Measurements from ENCODE around the gene KRTAP20-3.

Gene KRTAP20-3

DNA sequence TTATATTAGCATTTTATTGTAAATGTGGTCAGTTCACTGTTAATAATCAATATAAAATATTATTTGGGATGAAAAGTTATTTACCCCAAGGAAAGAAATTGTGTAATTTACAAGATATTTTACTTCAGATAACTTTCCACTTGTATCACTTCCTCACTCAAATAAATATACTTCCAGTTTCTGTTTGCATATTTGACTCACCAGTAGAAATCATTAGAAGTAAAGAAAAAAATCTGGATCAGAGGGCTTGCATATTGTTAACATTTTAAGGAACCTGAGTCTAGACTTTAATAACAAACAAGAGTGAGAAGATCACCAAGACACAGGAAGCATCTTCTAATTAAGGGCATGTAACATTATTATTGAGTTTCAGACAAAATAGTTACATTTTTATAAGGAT lies 22.6 kb upstream of the KRTAP20-3 start:
- H2BK12ac ChIP-seq (ENCODE audit: low read length in 2 of 2), result no peak overlapping the region
- H2BK120ac ChIP-seq (ENCODE audit: low read depth, low read length), result no peak overlapping the region
- no peaks in the 10 kb centered on the region for H3K27me3 ChIP-seq (ENCODE audit: control insufficient read depth in 1 of 2, insufficient read depth in 1 of 2, low read length in 2 of 2)
- no peak overlapping the region for H2AK5ac ChIP-seq (ENCODE audit: low read length, severe bottlenecking)
- H3K4me1 ChIP-seq (ENCODE audit: control insufficient read depth, insufficient read depth, low read depth, low read length), result no peaks in the 10 kb centered on the region
- H3K14ac ChIP-seq (ENCODE audit: low read length in 2 of 2), result no peak overlapping the region
- no peak for DNase-seq
- no peak overlapping the region for H3K23ac ChIP-seq (ENCODE audit: low read length in 2 of 2)
- no peaks in the 10 kb centered on the region for H3K36me3 ChIP-seq (ENCODE audit: control insufficient read depth in 1 of 2, insufficient read depth in 2 of 2, low read depth in 1 of 2, low read length in 2 of 2)
- H3K27ac ChIP-seq (ENCODE audit: low read length, poor library complexity, severe bottlenecking), result no peak overlapping the region
- H2BK15ac ChIP-seq (ENCODE audit: low read depth, poor library complexity, severe bottlenecking), result no peak overlapping the region
- H3K4me3 ChIP-seq (ENCODE audit: insufficient read depth in 1 of 2, low read depth in 1 of 2, low read length in 2 of 2), result no peak overlapping the region
- no peak overlapping the region for H2AFZ ChIP-seq (ENCODE audit: low read depth, low read length)
- H3K79me1 ChIP-seq (replicated peaks; ENCODE audit: low read length, poor library complexity, severe bottlenecking), result no peaks in the 10 kb centered on the region
- H3K9me3 ChIP-seq (ENCODE audit: control insufficient read depth, low read length), result peaks cover 8% of the 10 kb centered on the region
- no peak overlapping the region for H3K9ac ChIP-seq (ENCODE audit: low read length)
- H3K4ac ChIP-seq (ENCODE audit: low read depth in 1 of 2, low read length in 2 of 2), result no peak overlapping the region
- H4K8ac ChIP-seq (ENCODE audit: low read length), result no peak overlapping the region
- no peak overlapping the region for H3K4me2 ChIP-seq (ENCODE audit: low read length, poor library complexity, severe bottlenecking)
- no peak overlapping the region for H4K91ac ChIP-seq (ENCODE audit: low read length)
- H3K18ac ChIP-seq (ENCODE audit: low read depth in 1 of 2, low read length in 2 of 2), result no peak overlapping the region
- H2BK5ac ChIP-seq (ENCODE audit: low read depth, low read length, poor library complexity, severe bottlenecking), result no peak overlapping the region

DNA sequence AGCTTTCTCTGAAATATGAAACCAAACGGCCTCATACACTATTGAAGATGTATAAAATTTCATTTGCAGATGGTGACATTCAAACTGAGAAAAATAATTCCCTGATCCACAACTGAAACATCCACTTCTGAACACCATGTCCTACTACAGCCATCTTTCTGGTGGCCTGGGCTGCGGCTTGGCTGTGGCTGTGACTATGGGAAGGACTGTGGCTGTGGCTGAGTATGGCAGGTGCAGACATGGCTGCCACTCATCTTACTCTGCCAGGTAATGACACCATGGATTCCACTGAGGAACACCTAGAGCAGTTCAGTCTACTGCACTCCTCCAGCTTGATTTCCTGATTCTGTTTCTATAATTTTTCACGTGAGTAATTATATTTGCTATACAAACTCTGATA lies 22.1 kb upstream of the KRTAP20-3 start, which contains the start of gene KRTAP20-4:
Gene KRTAP20-4, plus strand, starts transcription at position 106 of the 400 bp plus-strand sequence.
- no peak within 1 kb of the TSS for H3K14ac ChIP-seq (ENCODE audit: low read length in 2 of 2)
- no peak within 1 kb of the TSS for H2AK5ac ChIP-seq (ENCODE audit: low read length, severe bottlenecking)
- no peak within 1 kb of the TSS for H2BK15ac ChIP-seq (ENCODE audit: low read depth, poor library complexity, severe bottlenecking)
- no peak for DNase-seq
- no peak within 1 kb of the TSS for H4K91ac ChIP-seq (ENCODE audit: low read length)
- no peak within 1 kb of the TSS for H4K8ac ChIP-seq (ENCODE audit: low read length)
- no peaks in the 10 kb centered on the region for H3K79me1 ChIP-seq (replicated peaks; ENCODE audit: low read length, poor library complexity, severe bottlenecking)
- no peaks in the 10 kb centered on the region for H3K4me1 ChIP-seq (ENCODE audit: control insufficient read depth, insufficient read depth, low read depth, low read length)
- H3K9me3 ChIP-seq (ENCODE audit: control insufficient read depth, low read length), result peaks cover 8% of the 10 kb centered on the region
- no peak within 1 kb of the TSS for H3K9ac ChIP-seq (ENCODE audit: low read length)
- no peaks in the 10 kb centered on the region for H3K27me3 ChIP-seq (ENCODE audit: control insufficient read depth in 1 of 2, insufficient read depth in 1 of 2, low read length in 2 of 2)
- H2BK12ac ChIP-seq (ENCODE audit: low read length in 2 of 2), result no peak within 1 kb of the TSS
- H2BK5ac ChIP-seq (ENCODE audit: low read depth, low read length, poor library complexity, severe bottlenecking), result no peak within 1 kb of the TSS
- H3K23ac ChIP-seq (ENCODE audit: low read length in 2 of 2), result no peak within 1 kb of the TSS
- H3K18ac ChIP-seq (ENCODE audit: low read depth in 1 of 2, low read length in 2 of 2), result no peak within 1 kb of the TSS
- H3K4ac ChIP-seq (ENCODE audit: low read depth in 1 of 2, low read length in 2 of 2), result no peak within 1 kb of the TSS
- H2BK120ac ChIP-seq (ENCODE audit: low read depth, low read length), result no peak within 1 kb of the TSS
- no peak within 1 kb of the TSS for H3K4me3 ChIP-seq (ENCODE audit: insufficient read depth in 1 of 2, low read depth in 1 of 2, low read length in 2 of 2)
- H3K36me3 ChIP-seq (ENCODE audit: control insufficient read depth in 1 of 2, insufficient read depth in 2 of 2, low read depth in 1 of 2, low read length in 2 of 2), result no peaks in the 10 kb centered on the region
- no peak within 1 kb of the TSS for H2AFZ ChIP-seq (ENCODE audit: low read depth, low read length)
- WGBS, result no CpG with 5 or more reads among the region's 3 CpGs
- H3K4me2 ChIP-seq (ENCODE audit: low read length, poor library complexity, severe bottlenecking), result no peak within 1 kb of the TSS
- H3K27ac ChIP-seq (ENCODE audit: low read length, poor library complexity, severe bottlenecking), result no peak within 1 kb of the TSS

DNA sequence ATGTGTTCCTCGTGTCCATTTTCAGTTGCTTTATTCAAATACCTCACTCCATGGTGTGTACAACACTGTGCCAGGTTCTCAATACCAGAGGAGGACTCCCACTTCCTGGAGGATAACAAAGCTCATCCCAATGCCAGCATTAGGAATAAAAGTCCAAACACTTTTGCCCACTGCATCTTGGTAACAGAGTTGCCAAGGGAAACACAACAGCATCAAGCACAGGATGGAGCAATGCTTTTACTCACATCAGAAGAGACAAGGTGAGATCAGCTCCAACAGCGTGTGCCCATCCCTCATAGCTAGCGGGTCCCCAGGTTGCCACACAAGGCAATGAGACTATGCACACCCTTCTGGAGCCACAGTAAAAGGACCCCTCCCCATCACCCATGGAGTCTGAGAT lies 19.3 kb upstream of the KRTAP20-3 start:
- Histone ChIP-seq H3K4me3 (ENCODE audit: insufficient read depth in 1 of 2, low read depth in 1 of 2, low read length in 2 of 2) (no peak overlapping the region), H3K27me3 (ENCODE audit: control insufficient read depth in 1 of 2, insufficient read depth in 1 of 2, low read length in 2 of 2) (no peaks in the 10 kb centered on the region), H3K14ac (ENCODE audit: low read length in 2 of 2) (no peak overlapping the region)

DNA sequence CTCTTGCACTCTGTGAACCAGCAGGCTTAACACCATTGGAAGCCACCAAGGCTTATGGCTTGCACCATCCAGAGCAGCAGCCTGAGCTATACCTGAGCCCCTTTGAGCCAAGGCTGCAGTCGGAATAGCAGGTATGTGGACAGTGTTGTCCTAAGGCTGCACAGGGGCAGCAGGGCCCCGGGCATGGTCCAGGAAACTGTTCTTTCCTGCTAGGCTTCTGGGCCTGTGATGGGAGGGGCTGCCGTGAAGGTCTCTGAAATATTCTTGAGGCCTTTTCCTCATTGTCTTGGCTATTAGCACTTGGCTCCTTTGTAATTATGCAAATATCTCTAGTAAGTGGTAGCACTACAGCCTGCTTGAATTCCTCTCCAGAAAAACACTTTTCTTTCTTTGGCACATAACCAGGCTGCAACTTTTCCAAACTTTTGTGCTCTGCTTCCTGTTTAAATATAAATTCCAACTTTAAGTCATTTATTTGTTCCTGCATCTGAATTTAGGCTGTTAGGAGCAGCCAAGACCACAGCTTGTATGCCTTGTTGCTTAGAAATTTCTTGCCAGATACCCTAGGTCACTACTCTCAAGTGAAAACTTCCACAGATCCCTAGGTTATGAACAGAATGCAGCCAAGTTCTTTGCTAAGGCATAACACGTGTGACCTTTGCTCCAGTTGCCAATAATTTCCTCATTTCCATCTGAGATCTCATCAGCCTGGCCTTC lies 17.1 kb upstream of the KRTAP20-3 start:
- no peak overlapping the region for H4K91ac ChIP-seq (ENCODE audit: low read length)
- no peaks in the 10 kb centered on the region for H3K79me1 ChIP-seq (replicated peaks; ENCODE audit: low read length, poor library complexity, severe bottlenecking)
- H2BK120ac ChIP-seq (ENCODE audit: low read depth, low read length), result no peak overlapping the region
- no peak overlapping the region for H2AK5ac ChIP-seq (ENCODE audit: low read length, severe bottlenecking)
- H3K4me3 ChIP-seq (ENCODE audit: insufficient read depth in 1 of 2, low read depth in 1 of 2, low read length in 2 of 2), result no peak overlapping the region
- no peaks in the 10 kb centered on the region for H3K36me3 ChIP-seq (ENCODE audit: control insufficient read depth in 1 of 2, insufficient read depth in 2 of 2, low read depth in 1 of 2, low read length in 2 of 2)
- no peak overlapping the region for H4K8ac ChIP-seq (ENCODE audit: low read length)
- no peak overlapping the region for H2BK5ac ChIP-seq (ENCODE audit: low read depth, low read length, poor library complexity, severe bottlenecking)
- 60% methylated on average over 3 of the region's 4 CpGs for WGBS
- no peaks in the 10 kb centered on the region for H3K4me1 ChIP-seq (ENCODE audit: control insufficient read depth, insufficient read depth, low read depth, low read length)
- H3K9me3 ChIP-seq (ENCODE audit: control insufficient read depth, low read length), result peaks cover 8% of the 10 kb centered on the region
- H3K14ac ChIP-seq (ENCODE audit: low read length in 2 of 2), result no peak overlapping the region
- DNase-seq, result no peak
- no peak overlapping the region for H3K9ac ChIP-seq (ENCODE audit: low read length)
- H3K4me2 ChIP-seq (ENCODE audit: low read length, poor library complexity, severe bottlenecking), result no peak overlapping the region
- H2BK15ac ChIP-seq (ENCODE audit: low read depth, poor library complexity, severe bottlenecking), result no peak overlapping the region
- H3K18ac ChIP-seq (ENCODE audit: low read depth in 1 of 2, low read length in 2 of 2), result no peak overlapping the region
- no peak overlapping the region for H3K4ac ChIP-seq (ENCODE audit: low read depth in 1 of 2, low read length in 2 of 2)
- H2BK12ac ChIP-seq (ENCODE audit: low read length in 2 of 2), result no peak overlapping the region
- no peak overlapping the region for H3K27ac ChIP-seq (ENCODE audit: low read length, poor library complexity, severe bottlenecking)
- H3K23ac ChIP-seq (ENCODE audit: low read length in 2 of 2), result no peak overlapping the region
- no peaks in the 10 kb centered on the region for H3K27me3 ChIP-seq (ENCODE audit: control insufficient read depth in 1 of 2, insufficient read depth in 1 of 2, low read length in 2 of 2)
- no peak overlapping the region for H2AFZ ChIP-seq (ENCODE audit: low read depth, low read length)

More for the DNA sequence above, 19.3 kb upstream of the KRTAP20-3 start:
- Histone ChIP-seq H3K36me3 (ENCODE audit: control insufficient read depth in 1 of 2, insufficient read depth in 2 of 2, low read depth in 1 of 2, low read length in 2 of 2) (no peaks in the 10 kb centered on the region), H2BK5ac (ENCODE audit: low read depth, low read length, poor library complexity, severe bottlenecking) (no peak overlapping the region), H3K79me1 (replicated peaks; ENCODE audit: low read length, poor library complexity, severe bottlenecking) (no peaks in the 10 kb centered on the region), H2BK12ac (ENCODE audit: low read length in 2 of 2) (no peak overlapping the region), H2AK5ac (ENCODE audit: low read length, severe bottlenecking) (no peak overlapping the region), H3K4ac (ENCODE audit: low read depth in 1 of 2, low read length in 2 of 2) (no peak overlapping the region), H3K4me2 (ENCODE audit: low read length, poor library complexity, severe bottlenecking) (no peak overlapping the region), H3K27ac (ENCODE audit: low read length, poor library complexity, severe bottlenecking) (no peak overlapping the region), H3K23ac (ENCODE audit: low read length in 2 of 2) (no peak overlapping the region), H4K8ac (ENCODE audit: low read length) (no peak overlapping the region), H2BK120ac (ENCODE audit: low read depth, low read length) (no peak overlapping the region), H3K4me1 (ENCODE audit: control insufficient read depth, insufficient read depth, low read depth, low read length) (no peaks in the 10 kb centered on the region), H4K91ac (ENCODE audit: low read length) (no peak overlapping the region), H3K9me3 (ENCODE audit: control insufficient read depth, low read length) (peaks cover 9% of the 10 kb centered on the region), H2AFZ (ENCODE audit: low read depth, low read length) (no peak overlapping the region), H3K18ac (ENCODE audit: low read depth in 1 of 2, low read length in 2 of 2) (no peak overlapping the region), H3K9ac (ENCODE audit: low read length) (no peak overlapping the region), H2BK15ac (ENCODE audit: low read depth, poor library complexity, severe bottlenecking) (no peak overlapping the region)
- WGBS, result 70% methylated on average over 3 of the region's 3 CpGs
- DNase-seq, result no peak
